Activated naive CD4-positive, alpha-beta T cell treated with anti-CD3 and anti-CD28 coated beads, Interleukin-2, amount 50 U/mL, for 72 hours (primary cell): Measurements from ENCODE around the gene UPK2. TPM values are rescaled to one million over a fixed set of nuclear protein-coding genes. Genes with fewer than 3 reads are reported as not detected.
A peak's percentile ranks its signal among the peaks of the same experiment; 100 is the strongest.

Experiments
- ATAC-seq, 2 donors: fragments of 150-1000 bp; cut with Tn5 transposase; 2 replicates each; pipeline ENCODE4 v1.10.0; 2021; ENCODE audit warnings: mild to moderate bottlenecking in 2 of 2, moderate library complexity in 2 of 2
- DNase-seq, 2 donors: peaks; one replicate each; pipeline ENCODE4 v3.0.0; 2021 to 2022; ENCODE audit warnings: low spot score in 2 of 2
- H3K27ac Mint-ChIP-seq, 2 donors: one replicate each; pipeline ENCODE4 v1.8.0; 2022; ENCODE audit warnings: mild to moderate bottlenecking in 2 of 2, mixed read lengths in 2 of 2
- H3K36me3 Mint-ChIP-seq, 2 donors: one replicate each; pipeline ENCODE4 v1.8.0; 2022; ENCODE audit warnings: mixed read lengths in 2 of 2
- H3K9me3 Mint-ChIP-seq, 2 donors: one replicate each; pipeline ENCODE4 v1.8.0; 2022; ENCODE audit warnings: mixed read lengths in 2 of 2
- total RNA-seq, 2 donors: library from RNA; stranded (reverse); gene quantifications; one replicate each; pipeline ENCODE4 v1.2.3, GENCODE V29; 2022

The UPK2 gene
- total RNA-seq, 2 donors from 2014 or later: 0.80 to 2.0 TPM

DNA sequence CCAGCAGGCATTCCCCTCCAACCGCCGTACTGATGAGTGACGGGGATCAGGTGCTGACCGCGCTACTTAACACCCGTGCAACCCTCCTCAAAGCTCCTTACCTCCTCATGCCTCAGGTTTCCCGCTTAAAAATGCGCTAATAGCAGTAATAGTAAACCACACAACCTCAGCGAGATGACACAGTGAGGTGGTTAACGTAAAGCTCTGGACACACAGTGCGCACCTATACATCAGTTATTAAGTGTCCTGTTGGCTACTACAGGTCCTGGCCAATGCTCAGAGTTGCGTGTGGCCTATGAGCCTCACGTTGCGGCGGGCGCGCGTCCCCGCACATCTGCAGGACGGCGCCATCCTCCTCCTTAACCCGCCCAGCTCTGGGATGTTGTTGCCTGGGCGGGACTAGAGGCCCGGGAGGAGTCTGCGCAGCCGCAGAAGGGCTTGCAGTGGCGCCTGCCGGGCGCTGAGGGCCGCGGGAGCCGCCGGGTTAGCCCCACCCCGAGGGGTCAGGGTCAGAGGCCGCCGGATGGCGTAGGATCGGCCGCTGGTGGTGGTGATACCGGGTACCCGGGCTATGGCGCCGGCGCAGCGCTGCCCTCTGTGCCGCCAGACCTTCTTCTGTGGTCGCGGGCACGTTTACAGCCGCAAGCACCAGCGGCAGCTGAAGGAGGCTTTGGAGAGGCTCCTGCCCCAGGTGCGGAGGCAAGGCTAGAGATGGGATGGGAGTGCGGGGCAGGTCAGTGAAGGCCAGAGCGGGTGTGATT lies 41.7 kb downstream of the UPK2 start, which contains the start of gene CENATAC:
Gene CENATAC (plus strand): TSS at position 512 of the 761 bp plus-strand sequence. CDS start 60 bp downstream, at position 572.
- Mint-ChIP-seq H3K36me3 (peaks cover 41% of the 10 kb centered on the region in 2 donors), H3K27ac (peak within 1 kb of the TSS; percentile 96 to 99), H3K9me3 (peaks cover 0 to 5% of the 10 kb centered on the region in 2 donors)
- DNase-seq (peak; percentile 97 to 98), ATAC-seq (peak; percentile 91 to 95)

- no peak for DNase-seq
- H3K9me3 Mint-ChIP-seq: peaks cover 0 to 4% of the 10 kb centered on the region in 2 donors
- peak overlapping the region; percentile 96 to 99 for H3K27ac Mint-ChIP-seq
- ATAC-seq: peak in 1 of 2 donors; percentile 4
- peaks cover 41 to 46% of the 10 kb centered on the region in 2 donors for H3K36me3 Mint-ChIP-seq
Measured at GRCh38 chr11:118998388-118998717, 42.3 kb downstream of the UPK2 start.

DNA sequence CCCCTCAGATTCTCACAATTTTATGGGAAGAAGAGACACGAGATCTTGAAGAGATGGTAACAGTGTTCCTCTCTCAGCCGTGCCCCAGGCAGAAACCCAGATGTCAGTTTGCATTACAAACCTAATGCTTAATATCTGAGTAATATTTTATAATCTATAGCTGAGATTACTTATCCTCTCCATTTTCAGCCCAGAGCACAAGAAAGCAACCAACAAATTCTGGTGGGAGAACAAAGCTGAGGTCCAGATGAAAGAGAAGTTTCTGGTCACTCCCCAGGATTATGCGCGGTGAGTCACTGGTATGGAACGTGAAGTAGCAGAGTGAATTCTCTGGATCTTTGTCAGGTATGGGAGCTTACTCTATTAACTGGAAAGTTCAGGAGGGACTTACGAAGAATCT lies 42.7 kb downstream of the UPK2 start:
- Mint-ChIP-seq H3K36me3 (peaks cover 41 to 48% of the 10 kb centered on the region in 2 donors), H3K27ac (peak overlapping the region; percentile 96 to 99), H3K9me3 (no peaks in the 10 kb centered on the region)
- DNase-seq: no peak
- ATAC-seq: no peak

DNA sequence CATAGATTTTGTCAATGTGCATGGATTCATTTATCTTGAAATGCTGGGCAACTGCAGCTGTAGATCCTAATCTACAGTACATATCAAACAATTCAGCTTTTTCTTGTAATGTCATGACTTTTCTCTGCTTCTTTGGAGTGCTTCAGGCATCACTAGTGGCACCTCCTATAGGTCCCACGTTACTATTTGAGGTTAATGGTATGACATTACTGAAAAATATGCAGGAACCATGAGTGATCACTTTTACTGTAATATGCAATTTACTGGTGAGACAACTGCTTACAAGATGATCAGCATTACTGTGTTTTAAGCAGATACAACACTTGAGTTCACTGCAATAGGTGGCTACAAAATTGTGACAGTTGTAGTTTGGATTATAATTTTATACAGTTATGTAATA lies 44.8 kb downstream of the UPK2 start:
- no peaks in the 10 kb centered on the region for H3K9me3 Mint-ChIP-seq
- H3K36me3 Mint-ChIP-seq: peaks cover 39 to 47% of the 10 kb centered on the region in 2 donors
- ATAC-seq: no peak

DNA sequence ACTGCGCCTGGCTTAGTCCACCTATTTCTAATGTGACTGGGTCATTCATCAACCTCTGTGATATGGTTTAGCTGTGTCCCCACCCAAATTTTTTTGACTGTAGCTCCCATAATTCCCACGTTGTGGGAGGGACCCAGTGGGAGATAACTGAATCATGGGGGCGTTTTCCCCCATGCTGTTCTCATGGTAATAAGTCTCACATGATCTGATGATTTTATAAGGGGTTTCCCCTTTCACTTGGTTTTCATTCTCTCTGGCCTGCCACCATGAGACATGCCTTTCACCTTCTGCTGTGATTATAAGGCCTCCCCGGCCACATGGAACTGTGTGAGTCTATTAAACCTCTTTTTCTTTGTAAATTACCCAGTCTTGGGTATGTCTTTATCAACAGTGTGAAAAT lies 50.6 kb downstream of the UPK2 start:
- peak in 1 of 2 donors; percentile 48 for ATAC-seq
- H3K36me3 Mint-ChIP-seq: peaks cover 6 to 12% of the 10 kb centered on the region in 2 donors
- H3K27ac Mint-ChIP-seq: peak overlapping the region; percentile 41 to 85
- H3K9me3 Mint-ChIP-seq: no peaks in the 10 kb centered on the region
- no peak for DNase-seq

More for the DNA sequence above, 44.8 kb downstream of the UPK2 start:
- no peak for DNase-seq
- H3K27ac Mint-ChIP-seq: no peak overlapping the region

Other genes starting within 250 kb of the UPK2 start
- 100 to 1,000 TPM; 180 to 239 TPM for gene DDX6, start 165.1 kb upstream of the UPK2 start, total RNA-seq
- gene CXCR5, start 72.4 kb upstream of the UPK2 start, total RNA-seq: 10 to 100 TPM in 1 of 2 donors, 1 to 10 TPM in 1; 9.3 to 25.9 TPM
- gene BCL9L, start 30.4 kb upstream of the UPK2 start, total RNA-seq: 10 to 100 TPM; 46.6 to 57.4 TPM
- gene FOXR1, start 15.5 kb downstream of the UPK2 start, total RNA-seq: not detected
- gene CENATAC, start 41.8 kb downstream of the UPK2 start, total RNA-seq: 10 to 100 TPM; 39.0 to 60.1 TPM
- gene RPS25, start 62.0 kb downstream of the UPK2 start, total RNA-seq: 1,000 to 10,000 TPM; 1,843 to 2,330 TPM
- gene TRAPPC4, start 62.5 kb downstream of the UPK2 start, total RNA-seq: 100 to 1,000 TPM in 1 of 2 donors, 10 to 100 TPM in 1; 67.3 to 123 TPM
- gene SLC37A4, start 74.6 kb downstream of the UPK2 start, total RNA-seq: 10 to 100 TPM; 22.3 to 33.4 TPM
- gene HYOU1, start 100.9 kb downstream of the UPK2 start, total RNA-seq: 100 to 1,000 TPM in 1 of 2 donors, 10 to 100 TPM in 1; 71.7 to 117 TPM
- 10 to 100 TPM; 26.6 to 42.2 TPM for gene VPS11, start 111.5 kb downstream of the UPK2 start, total RNA-seq
- gene HMBS, start 128.6 kb downstream of the UPK2 start, total RNA-seq: 10 to 100 TPM; 20.0 to 35.7 TPM
- 10 to 100 TPM; 74.7 to 79.9 TPM for gene DPAGT1, start 145.6 kb downstream of the UPK2 start, total RNA-seq
- gene C2CD2L, start 151.0 kb downstream of the UPK2 start, total RNA-seq: 10 to 100 TPM; 19.1 to 43.2 TPM
- gene HINFP, start 165.3 kb downstream of the UPK2 start, total RNA-seq: 10 to 100 TPM; 38.0 to 53.3 TPM
- under 1 TPM; 0.12 to 0.25 TPM for gene ABCG4, start 192.8 kb downstream of the UPK2 start, total RNA-seq
- gene NLRX1, start 212.4 kb downstream of the UPK2 start, total RNA-seq: 10 to 100 TPM; 13.5 to 21.8 TPM
- gene NHERF4, start 229.2 kb downstream of the UPK2 start, total RNA-seq: under 1 TPM; 0.23 to 0.30 TPM